Gastroesophageal sphincter (tissue), 4 donors: ENCODE measurements around the gene CYRIA. TPM values are rescaled to one million over a fixed set of nuclear protein-coding genes. Genes with fewer than 3 reads are reported as not detected.
A peak's percentile ranks its signal among the peaks of the same experiment; 100 is the strongest.

Experiments
- ATAC-seq: fragments of 150-250 bp; one replicate; pipeline ENCODE4 v1.9.1; 2016; ENCODE audit warnings: mild to moderate bottlenecking, moderate library complexity
- H3K27ac ChIP-seq, 4 donors: fragments of 200-600 bp; sonication (generic) in 3 of 4; 1 replicate in 3 of 4; 2 replicates in 1 of 4; pipeline ENCODE4 v1.5.1; 2016 to 2019
- H3K27me3 ChIP-seq: fragments of 200-600 bp; sonication (generic); one replicate; pipeline ENCODE4 v1.5.1; 2019
- H3K36me3 ChIP-seq, 2 donors: fragments of 200-600 bp; sonication (generic); one replicate each; pipeline ENCODE4 v1.5.1; 2019; ENCODE audit warnings: control low read depth in 1 of 2
- H3K4me1 ChIP-seq, 3 donors: fragments of 200-600 bp; sonication (generic); 1 replicate in 2 of 3; 2 replicates in 1 of 3; pipeline ENCODE4 v1.5.1; 2016 to 2019; ENCODE audit warnings: control low read depth in 2 of 3
- H3K4me3 ChIP-seq, 2 donors: fragments of 200-600 bp; sonication (generic); one replicate each; pipeline ENCODE4 v1.5.1; 2019; ENCODE audit warnings: mild to moderate bottlenecking in 1 of 2, moderate library complexity in 1 of 2
- H3K9me3 ChIP-seq, 3 donors: fragments of 200-600 bp; sonication (generic); one replicate each; pipeline ENCODE4 v1.5.1; 2017 to 2019; ENCODE audit warnings: control low read depth in 2 of 3
- CTCF ChIP-seq, 4 experiments: fragments of 200-600 bp in 2 of 4; fragments of 450-650 bp in 2 of 4; sonication (generic) in 1 of 4; IDR thresholded peaks; one replicate each; pipeline ENCODE4 v1.5.1; 2017 to 2019; ENCODE audit warnings: antibody characterized with exemption in 4 of 4, mild to moderate bottlenecking in 2 of 4, moderate library complexity in 2 of 4
- EP300 ChIP-seq: sonication (generic); formaldehyde crosslinking; IDR thresholded peaks from one replicate; pipeline ENCODE4 v1.6.1; 2017; ENCODE audit warnings: antibody characterized with exemption, mild to moderate bottlenecking
- POLR2A ChIP-seq, 2 donors: fragments of 450-650 bp; IDR thresholded peaks; one replicate each; pipeline ENCODE4 v1.6.1; 2017; ENCODE audit warnings: antibody characterized with exemption in 2 of 2, mild to moderate bottlenecking in 2 of 2, moderate library complexity in 1 of 2
- POLR2AphosphoS5 ChIP-seq: sonication (generic); formaldehyde crosslinking; IDR thresholded peaks from one replicate; pipeline ENCODE4 v1.6.1; 2017; ENCODE audit warnings: antibody characterized with exemption
- WGBS, 2 donors: methylation state at CpG; one replicate each; pipeline ENCODE4 v1.1.5; 2018; ENCODE audit warnings: low coverage in 1 of 2; 5-methylcytosine and 5-hydroxymethylcytosine counted together
- total RNA-seq, 4 donors: library from RNA; depleted of rRNA; stranded (reverse); fragments of >200 nt; gene quantifications; one replicate each; pipeline ENCODE4 v1.1.0, GENCODE V29; 2016

Gene CYRIA
- total RNA-seq, 4 donors from 2014 or later, result 9.3 to 20.7 (median 13.4) TPM

DNA sequence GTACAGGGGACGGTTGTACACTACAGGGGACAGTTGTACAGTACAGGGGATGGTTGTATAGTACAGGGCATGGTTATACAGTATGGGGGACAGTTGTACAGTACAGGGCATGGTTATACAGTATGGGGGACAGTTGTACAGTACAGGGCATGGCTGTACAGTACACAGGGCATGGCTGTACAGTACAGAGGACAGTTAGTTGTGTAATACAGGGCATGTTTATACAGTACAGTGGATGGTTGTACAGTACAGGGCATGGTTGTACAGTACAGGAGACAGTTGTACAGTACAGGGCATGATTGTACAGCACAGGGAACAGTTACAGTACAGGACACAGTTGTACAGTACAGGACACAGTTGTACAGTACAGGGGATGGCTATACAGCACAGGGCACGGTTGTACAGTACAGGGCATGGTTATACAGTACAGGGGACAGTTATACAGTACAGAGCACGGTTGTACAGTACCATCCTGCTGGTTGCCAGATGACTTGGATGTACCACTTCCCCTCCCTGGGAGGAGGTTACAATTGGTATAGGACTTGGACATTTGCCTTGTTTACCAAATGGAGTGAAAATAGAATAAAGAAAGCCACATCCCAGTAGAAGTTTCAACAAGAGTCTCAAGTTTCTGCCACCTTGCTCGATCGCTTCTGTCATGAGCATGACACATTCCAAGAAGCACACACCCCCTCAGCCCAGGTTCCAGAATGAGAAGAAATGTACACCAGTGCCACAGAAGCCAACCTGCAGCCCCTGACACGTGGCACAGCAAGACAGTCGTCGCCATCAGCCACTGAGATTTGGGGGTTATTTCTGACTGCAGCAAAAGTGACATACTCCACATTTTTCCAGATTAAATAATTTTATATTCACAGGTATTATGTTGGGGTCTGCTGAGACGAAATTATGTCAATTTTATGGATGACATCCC lies 16.0 kb downstream of the CYRIA start:
- H3K4me3 ChIP-seq, result no peak overlapping the region
- H3K27ac ChIP-seq, result peak overlapping the region in 2 of 4 donors; percentile 77 to 81
- ATAC-seq, result no peak

DNA sequence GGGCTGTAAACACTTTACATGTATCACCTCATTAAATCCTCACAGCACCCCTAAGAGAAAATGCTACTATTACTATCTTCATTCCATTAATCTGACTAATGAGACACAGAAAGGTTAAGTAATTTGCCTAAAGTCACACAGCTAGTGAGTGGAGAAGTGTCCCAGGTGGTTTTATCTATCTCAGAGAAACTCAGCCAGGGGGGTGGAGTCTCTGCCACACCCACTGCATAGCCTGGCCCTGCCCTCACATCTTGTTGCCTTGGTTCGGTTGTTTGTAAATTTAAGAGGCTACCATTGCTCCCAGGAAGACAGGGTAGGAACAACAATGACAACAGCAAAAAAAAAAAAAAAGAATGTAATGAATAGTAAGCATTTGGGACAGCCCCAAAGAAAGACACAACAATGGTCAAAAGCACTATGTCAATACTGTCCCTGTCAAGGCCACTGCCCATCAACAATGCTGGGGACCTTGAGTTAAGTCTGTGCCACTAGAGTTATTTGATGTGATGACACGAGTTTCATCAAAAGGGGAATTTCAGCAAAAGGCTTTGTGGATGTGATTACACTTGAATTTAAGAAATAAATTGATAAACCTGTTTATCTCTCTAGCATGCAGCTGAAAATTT lies 17.5 kb downstream of the CYRIA start:
- no peak overlapping the region for H3K27ac ChIP-seq
- no peak overlapping the region for H3K4me3 ChIP-seq
- no peak for ATAC-seq
- H3K4me1 ChIP-seq, result peaks cover 15 to 44% (median 18%) of the 10 kb centered on the region in 3 donors
- no peaks in the 10 kb centered on the region for H3K9me3 ChIP-seq
- no peaks in the 10 kb centered on the region for H3K36me3 ChIP-seq
- H3K27me3 ChIP-seq, result no peaks in the 10 kb centered on the region
- TF ChIP-seq POLR2AphosphoS5, result no peak
- no peak for TF ChIP-seq CTCF (IDR thresholded peaks at IDR 0.05)
- no peak for TF ChIP-seq POLR2A (IDR thresholded peaks at IDR 0.05)
- no peak for TF ChIP-seq EP300
- 80 to 91% methylated on average over 1 to 2 of the region's 2 CpGs for WGBS, 2 donors

More for the DNA sequence above, 16.0 kb downstream of the CYRIA start:
- no peaks in the 10 kb centered on the region for H3K36me3 ChIP-seq
- H3K9me3 ChIP-seq, result no peaks in the 10 kb centered on the region
- TF ChIP-seq POLR2A (IDR thresholded peaks at IDR 0.05), result no peak
- TF ChIP-seq EP300, result no peak
- TF ChIP-seq POLR2AphosphoS5, result no peak
- no peak for TF ChIP-seq CTCF (IDR thresholded peaks at IDR 0.05)
- H3K4me1 ChIP-seq, result peaks cover 18 to 59% (median 18%) of the 10 kb centered on the region in 3 donors
- no peaks in the 10 kb centered on the region for H3K27me3 ChIP-seq
- WGBS, 2 donors, result 83% methylated on average over 7 to 9 of the region's 9 CpGs

- no peak for ATAC-seq
- Histone ChIP-seq H3K27ac (no peak overlapping the region), H3K4me1 (peaks cover 3 to 36% (median 9%) of the 10 kb centered on the region in 3 donors), H3K36me3 (no peaks in the 10 kb centered on the region), H3K9me3 (no peaks in the 10 kb centered on the region), H3K4me3 (no peak overlapping the region), H3K27me3 (no peaks in the 10 kb centered on the region)
- 82 to 83% methylated on average over 3 of the region's 3 CpGs for WGBS, 2 donors
- no peak for TF ChIP-seq POLR2AphosphoS5
- no peak for TF ChIP-seq POLR2A (IDR thresholded peaks at IDR 0.05)
- TF ChIP-seq CTCF (IDR thresholded peaks at IDR 0.05), result no peak
- no peak for TF ChIP-seq EP300
Observed at GRCh38 chr2:16645775-16646559, 19.7 kb downstream of the CYRIA start.

DNA sequence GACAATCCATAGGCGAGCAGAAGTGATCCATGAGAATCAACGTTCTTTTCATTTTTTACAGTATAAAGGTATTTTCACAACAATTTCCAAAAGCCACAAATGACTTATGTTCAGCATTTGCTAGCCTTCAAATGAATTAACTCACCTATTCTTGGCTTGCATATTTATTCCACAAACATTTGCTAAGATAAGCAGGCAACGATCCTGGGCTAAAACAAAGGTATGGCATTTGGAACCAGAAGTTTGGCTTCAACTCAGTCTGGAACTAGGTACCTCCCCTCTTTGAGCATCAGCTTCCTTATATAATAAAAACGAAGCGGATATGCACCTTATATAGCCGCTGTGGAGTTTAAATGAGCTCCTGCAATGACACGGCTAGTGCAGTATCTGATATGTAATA lies 20.5 kb downstream of the CYRIA start:
- WGBS, 2 donors, result 84 to 100% methylated on average over 2 to 7 of the region's 7 CpGs
- TF ChIP-seq POLR2A (IDR thresholded peaks at IDR 0.05) (no peak), EP300 (no peak), CTCF (IDR thresholded peaks at IDR 0.05) (no peak), POLR2AphosphoS5 (no peak)
- Histone ChIP-seq H3K4me1 (peaks cover 2 to 36% (median 7%) of the 10 kb centered on the region in 3 donors), H3K27me3 (no peaks in the 10 kb centered on the region), H3K4me3 (no peak overlapping the region), H3K27ac (no peak overlapping the region), H3K36me3 (peaks cover 0 to 5% of the 10 kb centered on the region in 2 donors), H3K9me3 (no peaks in the 10 kb centered on the region)
- no peak for ATAC-seq
